PC-3 (cell line): ENCODE results near the gene MAP3K7CL. TPM values are rescaled to one million over a fixed set of nuclear protein-coding genes. Genes with fewer than 3 reads are reported as not detected.

Source experiments
- ATAC-seq: fragments of 200-7000 bp; cut with Tn5 transposase; 2 replicates; pipeline ENCODE4 v1.9.1; 2020; ENCODE audit warnings: mild to moderate bottlenecking, moderate library complexity
- BruUV-seq: library from RNA; stranded (reverse); fragments of 400-500 nt; replicated peaks from 2 replicates; lab custom pipeline; 2021; lab: Mats Ljungman, UMichigan
- CTCF ChIA-PET: fragments of 300-600 bp; sonication (Branson Sonifier 250); formaldehyde crosslinking; loops from one replicate; lab custom pipeline; 2022; ENCODE audit warnings: antibody characterized with exemption; lab: Charles Lee
- POLR2A ChIA-PET: fragments of 300-600 bp; sonication (Branson Sonifier 250); formaldehyde crosslinking; loops from one replicate; lab custom pipeline; 2022; ENCODE audit warnings: antibody characterized with exemption; ENCODE audit not compliant: unreplicated experiment; lab: Charles Lee
- DNase-seq: peaks from one replicate; pipeline ENCODE4 v3.0.0-alpha.2; 2015
- H2AFZ ChIP-seq: fragments of 300-600 bp; sonication (generic); 2 replicates; pipeline ENCODE4 v1.6.0; 2016; ENCODE audit warnings: antibody characterized with exemption, low read length
- H3F3A ChIP-seq: fragments of 300-600 bp; sonication (generic); one replicate; pipeline ENCODE4 v1.6.0; 2017; ENCODE audit warnings: antibody characterized with exemption, low read length, control low read depth, mild to moderate bottlenecking; ENCODE audit not compliant: unreplicated experiment
- H3K27ac ChIP-seq: fragments of 300-600 bp; sonication (generic); 2 replicates; pipeline ENCODE4 v1.5.1; 2016; ENCODE audit warnings: mild to moderate bottlenecking, low read length
- H3K27me3 ChIP-seq: fragments of 300-600 bp; sonication (generic); 2 replicates; pipeline ENCODE4 v1.6.1; 2016; ENCODE audit warnings: low read length, mixed read lengths
- H3K36me3 ChIP-seq: fragments of 300-600 bp; sonication (generic); 2 replicates; pipeline ENCODE4 v1.6.1; 2016; ENCODE audit warnings: low read depth, mixed run types, low read length, mixed read lengths
- H3K4me1 ChIP-seq: fragments of 300-600 bp; sonication (generic); 2 replicates; pipeline ENCODE4 v1.5.1; 2016; ENCODE audit warnings: low read length; ENCODE audit not compliant: insufficient read depth
- H3K4me2 ChIP-seq: fragments of 300-600 bp; sonication (generic); 2 replicates; pipeline ENCODE4 v1.6.0; 2016; ENCODE audit warnings: low read length
- H3K4me3 ChIP-seq: fragments of 300-600 bp; sonication (generic); 2 replicates; pipeline ENCODE4 v1.5.1; 2016; ENCODE audit warnings: mild to moderate bottlenecking, low read length, mixed read lengths
- H3K79me2 ChIP-seq: fragments of 300-600 bp; sonication (generic); 2 replicates; pipeline ENCODE4 v1.6.1; 2017; ENCODE audit warnings: low read length, mixed read lengths
- H3K9ac ChIP-seq: fragments of 300-600 bp; sonication (generic); 2 replicates; pipeline ENCODE4 v1.6.0; 2016; ENCODE audit warnings: mild to moderate bottlenecking, low read length
- H3K9me2 ChIP-seq: fragments of 300-600 bp; sonication (generic); replicated peaks from 2 replicates; pipeline ENCODE4 v1.6.1; 2016; ENCODE audit warnings: mixed run types, low read length, mixed read lengths
- H3K9me3 ChIP-seq: fragments of 300-600 bp; sonication (generic); 2 replicates; pipeline ENCODE4 v1.6.1; 2016; ENCODE audit warnings: low read length, mixed read lengths
- H4K20me1 ChIP-seq: fragments of 300-600 bp; sonication (generic); 2 replicates; pipeline ENCODE4 v1.6.1; 2016; ENCODE audit warnings: low read length, mixed read lengths
- CTCF ChIP-seq: fragments of 300-600 bp; sonication (generic); conservative IDR thresholded peaks from 2 replicates; pipeline ENCODE4 v1.5.1; 2017; ENCODE audit warnings: antibody characterized with exemption, low read depth, mild to moderate bottlenecking, low read length
- EZH2 ChIP-seq: fragments of 300-600 bp; sonication (generic); IDR thresholded peaks from one replicate; pipeline ENCODE4 v1.6.1; 2017; ENCODE audit warnings: antibody characterized with exemption, mild to moderate bottlenecking, low read length; ENCODE audit not compliant: unreplicated experiment
- EZH2phosphoT487 ChIP-seq: fragments of 300-600 bp; sonication (generic); IDR thresholded peaks from 2 replicates; pipeline ENCODE4 v1.6.1; 2018; ENCODE audit warnings: mild to moderate bottlenecking, antibody characterized with exemption, low read length, borderline replicate concordance
- intact Hi-C: fragments of 100-400 bp; cut with micrococcal nuclease; formaldehyde crosslinking; loops from 2 replicates; pipeline ENCODE4 v1.9.0; 2023
- total RNA-seq: library from RNA; depleted of rRNA; stranded (reverse); fragments of >200 nt; gene quantifications from 2 replicates; pipeline ENCODE4 v1.2.3, GENCODE V29; 2014

MAP3K7CL gene
- total RNA-seq, 1 experiment from 2014 or later, result 1.3 TPM

GRCh38 chr21:29196670-29197191, 66.3 kb downstream of the MAP3K7CL start:
- DNase-seq, result peak; percentile 9
- intact Hi-C loops, result loop anchor here (1.0 to 2.0 kb wide), 3 partner anchors 10 to 22 kb away; no protein-coding TSS in a partner anchor
- CTCF ChIA-PET, result no interaction called here
- Histone ChIP-seq H3F3A (no peaks in the 10 kb centered on the region), H3K4me2 (peak overlapping the region; percentile 78), H3K9ac (peak overlapping the region; percentile 15; the same call in 1 of the 2 replicates), H2AFZ (no peak overlapping the region), H4K20me1 (no peaks in the 10 kb centered on the region), H3K4me1 (peaks cover 34% of the 10 kb centered on the region), H3K4me3 (peak overlapping the region; percentile 20; the same call in 1 of the 2 replicates), H3K36me3 (no peaks in the 10 kb centered on the region; the same call in 1 of the 2 replicates), H3K27me3 (no peaks in the 10 kb centered on the region), H3K9me2 (no peaks in the 10 kb centered on the region), H3K9me3 (peaks cover 11% of the 10 kb centered on the region), H3K79me2 (no peaks in the 10 kb centered on the region), H3K27ac (peak overlapping the region; percentile 64)
- BruUV-seq, result TSS peak; percentile 83
- TF ChIP-seq EZH2phosphoT487 (no peak), EZH2 (no peak), CTCF (no peak)
- POLR2A ChIA-PET, result interaction anchor here (0.6 kb wide), 1 partner anchor 8 kb away, joined by 3 read pairs; no protein-coding TSS in a partner anchor
- ATAC-seq, result peak; percentile 3; the same call in 1 of the 2 replicates

GRCh38 chr21:29201186-29201585, 70.7 kb downstream of the MAP3K7CL start:
- H3K4me1 ChIP-seq, result peaks cover 8% of the 10 kb centered on the region
- H4K20me1 ChIP-seq, result no peaks in the 10 kb centered on the region
- intact Hi-C loops, result no loop called here
- ChIA-PET CTCF (no interaction called here), POLR2A (no interaction called here)
- BruUV-seq, result no TSS peak
- H3K9me2 ChIP-seq, result no peaks in the 10 kb centered on the region
- no peaks in the 10 kb centered on the region; the same call in 1 of the 2 replicates for H3K36me3 ChIP-seq
- no peaks in the 10 kb centered on the region for H3K27me3 ChIP-seq
- no peak for TF ChIP-seq EZH2phosphoT487
- no peak for TF ChIP-seq EZH2
- TF ChIP-seq CTCF, result no peak
- H3F3A ChIP-seq, result no peaks in the 10 kb centered on the region
- DNase-seq (no peak), ATAC-seq (no peak)
- peaks cover 15% of the 10 kb centered on the region for H3K9me3 ChIP-seq
- H3K4me3 ChIP-seq, result no peak overlapping the region
- no peaks in the 10 kb centered on the region for H3K79me2 ChIP-seq
- no peak overlapping the region for H3K27ac ChIP-seq
- H2AFZ ChIP-seq, result no peak overlapping the region
- no peak overlapping the region for H3K9ac ChIP-seq
- no peak overlapping the region for H3K4me2 ChIP-seq

GRCh38 chr21:29205009-29205408, 74.6 kb downstream of the MAP3K7CL start:
- no peaks in the 10 kb centered on the region; the same call in 1 of the 2 replicates for H3K36me3 ChIP-seq
- H3F3A ChIP-seq, result no peaks in the 10 kb centered on the region
- BruUV-seq, result no TSS peak
- H3K79me2 ChIP-seq, result no peaks in the 10 kb centered on the region
- H3K9me3 ChIP-seq, result peaks cover 15% of the 10 kb centered on the region
- POLR2A ChIA-PET, result interaction anchor here (0.5 to 0.6 kb wide), 2 partner anchors 8 to 99 kb away, joined by 3 read pairs; no protein-coding TSS in a partner anchor
- no peak overlapping the region for H3K27ac ChIP-seq
- no peak overlapping the region for H3K4me3 ChIP-seq
- no peaks in the 10 kb centered on the region for H3K9me2 ChIP-seq
- H3K4me1 ChIP-seq, result peaks cover 17% of the 10 kb centered on the region
- H3K9ac ChIP-seq, result no peak overlapping the region
- CTCF ChIA-PET, result interaction anchor here (1.3 kb wide), 1 partner anchor 96 kb away, joined by 5 read pairs; no protein-coding TSS in a partner anchor
- TF ChIP-seq EZH2phosphoT487 (no peak), CTCF (no peak), EZH2 (no peak)
- intact Hi-C loops, result loop anchor here (5.0 kb wide), 1 partner anchor 52 kb away; no protein-coding TSS in a partner anchor
- no peaks in the 10 kb centered on the region for H3K27me3 ChIP-seq
- ATAC-seq (no peak), DNase-seq (no peak)
- no peak overlapping the region for H2AFZ ChIP-seq
- no peak overlapping the region for H3K4me2 ChIP-seq
- no peaks in the 10 kb centered on the region for H4K20me1 ChIP-seq
